Stimulated activated CD4-positive, alpha-beta T cell treated with anti-CD3 and anti-CD28 coated beads, Interleukin-1b, Interleukin-23, amount 100 ng/mL, for 1 hour (primary cell): ENCODE results near the gene IL20.

Source experiments
- DNase-seq, 2 donors: peaks; one replicate each; pipeline ENCODE4 v3.0.0-alpha.2; 2020; ENCODE audit warnings: low read depth in 2 of 2

The IL20 gene

DNA sequence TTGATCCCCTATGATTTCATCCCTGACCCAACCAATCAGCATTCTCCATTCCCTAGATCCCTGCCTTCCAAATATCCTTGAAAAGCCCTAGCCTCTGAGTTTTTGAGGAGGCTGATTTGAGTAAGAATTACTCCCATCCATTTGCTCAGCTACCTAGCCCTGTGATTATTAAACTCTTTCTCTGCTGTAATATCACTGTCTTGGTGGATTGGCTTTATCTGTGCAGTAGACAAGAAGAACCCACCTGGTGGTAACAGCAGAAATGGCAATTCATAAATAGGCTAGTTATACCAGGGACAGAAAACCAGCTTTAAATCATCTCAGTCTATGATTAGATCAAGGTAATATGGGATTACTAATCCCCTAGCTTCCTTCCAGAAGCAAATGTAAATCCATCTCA, 13.0 kb downstream of the IL20 start:
- DNase-seq: no peak

DNA sequence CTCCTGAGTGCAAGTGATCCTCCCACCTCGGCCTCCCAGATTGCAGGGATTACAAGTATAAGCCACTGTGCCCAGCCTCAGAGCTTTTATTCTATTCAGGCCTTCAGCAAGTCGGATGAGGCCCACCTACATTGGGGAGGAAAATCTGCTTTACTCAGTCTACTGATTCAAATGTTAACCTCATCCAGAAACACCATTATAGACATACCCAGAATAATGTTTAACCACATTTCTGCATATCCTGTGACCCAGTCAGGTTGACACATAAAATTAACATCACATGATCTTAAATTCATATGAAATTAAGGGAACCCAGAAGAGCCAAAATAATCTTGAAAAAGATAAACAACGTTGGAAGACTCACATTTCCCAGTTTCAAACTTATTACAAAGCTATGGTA, 14.9 kb downstream of the IL20 start:
- DNase-seq: no peak

DNA sequence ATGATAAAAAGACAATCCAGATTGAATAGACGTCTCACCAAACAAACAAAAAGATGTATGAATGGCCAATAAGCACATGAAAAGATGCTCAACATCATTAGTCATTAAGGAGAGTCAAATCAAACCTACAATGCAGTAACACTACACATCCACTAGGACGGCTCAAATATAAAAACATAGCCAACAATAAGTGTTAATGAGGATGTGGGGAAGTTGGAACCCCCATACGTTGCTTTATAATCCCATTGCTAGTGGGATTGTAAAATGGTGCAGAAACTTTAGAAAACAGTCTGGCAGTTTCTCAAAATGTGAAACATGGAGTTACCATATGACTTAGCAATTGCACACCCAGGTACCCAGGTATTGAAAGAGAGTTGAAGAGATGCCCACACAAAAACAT, 17.1 kb downstream of the IL20 start:
- no peak for DNase-seq

GRCh38 chr1:206883160-206883559, 17.7 kb downstream of the IL20 start:
- DNase-seq: no peak

DNA sequence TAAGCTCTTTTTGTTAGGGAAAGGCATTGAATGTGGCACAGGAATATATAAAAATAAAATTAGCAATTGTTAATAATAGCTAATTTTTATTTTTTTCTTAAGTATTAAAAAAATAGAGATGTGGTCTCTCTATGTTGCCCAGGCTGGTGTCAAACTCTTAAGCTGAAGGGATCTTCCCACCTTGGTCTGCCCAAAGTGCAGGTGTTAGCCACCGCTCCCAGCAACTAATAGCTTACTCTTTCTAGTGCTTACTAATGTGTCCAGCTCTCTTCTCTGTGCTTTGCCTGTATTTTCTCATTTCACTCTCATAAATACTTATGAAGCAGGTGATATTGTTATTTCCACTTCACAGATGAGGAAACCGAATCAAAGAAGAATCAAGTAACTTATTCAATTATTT, 18.5 kb downstream of the IL20 start:
- DNase-seq: no peak

DNA sequence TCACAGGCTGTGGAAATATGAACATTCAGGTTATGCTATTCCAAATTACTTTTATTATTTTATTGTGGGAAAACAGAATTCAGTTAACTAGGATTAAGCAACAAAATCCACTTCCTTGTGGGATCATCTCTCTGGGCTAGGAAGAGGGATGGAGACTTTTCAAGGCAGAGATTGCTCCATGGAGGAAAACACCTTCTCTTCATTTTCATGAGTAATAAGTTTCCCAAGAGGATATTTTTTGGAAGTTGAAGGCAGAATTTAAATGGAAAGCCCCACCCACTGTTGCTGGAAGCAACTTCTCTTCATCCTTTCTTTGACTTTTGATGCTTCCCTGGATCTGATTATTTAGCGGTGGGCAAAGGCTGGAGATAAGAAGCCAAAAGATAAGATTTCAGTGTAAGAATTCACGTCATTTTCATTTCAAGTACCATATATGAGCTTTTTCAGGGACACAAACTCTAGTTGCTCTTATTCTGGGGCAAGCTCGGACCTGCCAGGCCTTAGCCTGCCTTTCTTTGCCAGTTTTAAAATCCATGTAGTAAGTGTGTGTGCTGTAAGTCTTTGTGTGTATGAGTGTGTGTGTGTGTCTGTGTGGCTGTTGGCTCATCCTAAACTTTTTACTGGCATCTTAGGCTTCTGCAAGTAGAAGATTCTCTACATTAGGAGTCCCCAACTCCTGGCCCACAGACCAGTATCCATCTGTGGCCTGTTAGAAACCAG, 20.1 kb downstream of the IL20 start:
- no peak for DNase-seq

- no peak for DNase-seq
These were observed 21.4 kb downstream of the IL20 start for GRCh38 chr1:206886831-206887230.

- no peak for DNase-seq
These were observed 22.3 kb downstream of the IL20 start for GRCh38 chr1:206887701-206888100.

- DNase-seq: no peak
These were observed 25.0 kb downstream of the IL20 start for GRCh38 chr1:206890125-206891060.

DNA sequence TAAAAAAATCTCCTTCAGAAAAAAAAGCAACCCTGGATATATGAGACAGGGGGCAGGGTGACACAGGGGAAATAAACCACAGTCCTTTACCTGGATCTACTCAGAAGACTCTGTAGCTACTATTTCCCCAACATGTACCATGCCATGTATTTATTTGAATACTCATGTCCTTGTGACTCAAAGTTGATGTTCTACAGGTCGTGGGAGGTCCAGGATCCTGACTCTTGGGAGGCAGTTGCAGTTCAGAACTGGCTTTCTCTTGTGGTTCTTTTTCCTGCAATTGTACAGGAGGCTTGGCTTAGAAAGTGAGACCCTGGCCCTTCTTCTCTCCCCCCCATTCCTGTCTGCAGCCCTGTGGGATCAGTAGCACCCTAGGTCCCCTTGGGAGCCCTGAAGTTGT, 26.0 kb downstream of the IL20 start:
- no peak for DNase-seq

- no peak for DNase-seq
These were observed 27.0 kb downstream of the IL20 start for GRCh38 chr1:206892351-206892984.

GRCh38 chr1:206893380-206893779, 28.0 kb downstream of the IL20 start:
- no peak for DNase-seq

- no peak for DNase-seq
These were observed 29.9 kb downstream of the IL20 start for GRCh38 chr1:206895325-206895724.

GRCh38 chr1:206895837-206896242, 30.4 kb downstream of the IL20 start:
- DNase-seq: no peak

- no peak for DNase-seq
These were observed 30.8 kb downstream of the IL20 start for GRCh38 chr1:206896261-206896660.

DNA sequence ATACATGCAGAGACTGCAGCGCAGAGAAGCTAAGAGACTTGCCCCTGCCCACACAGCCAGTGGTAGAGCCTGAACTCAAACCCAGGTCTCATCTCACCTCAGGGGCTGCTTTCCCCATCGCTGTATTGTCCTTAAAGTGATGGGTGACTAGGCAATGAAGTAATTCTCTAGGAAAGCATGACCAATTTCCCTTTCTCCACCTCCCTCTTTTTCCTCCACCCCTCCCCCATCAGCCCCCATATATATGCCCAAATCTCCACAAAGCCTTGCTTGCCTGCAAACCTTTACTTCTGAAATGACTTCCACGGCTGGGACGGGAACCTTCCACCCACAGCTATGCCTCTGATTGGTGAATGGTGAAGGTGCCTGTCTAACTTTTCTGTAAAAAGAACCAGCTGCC, 31.8 kb downstream of the IL20 start, which contains the start of gene IL24:
Gene IL24 (plus strand): TSS at position 269 of the 400 bp plus-strand sequence. CDS start 390 bp downstream, outside the sequence.
- DNase-seq: no peak

DNA sequence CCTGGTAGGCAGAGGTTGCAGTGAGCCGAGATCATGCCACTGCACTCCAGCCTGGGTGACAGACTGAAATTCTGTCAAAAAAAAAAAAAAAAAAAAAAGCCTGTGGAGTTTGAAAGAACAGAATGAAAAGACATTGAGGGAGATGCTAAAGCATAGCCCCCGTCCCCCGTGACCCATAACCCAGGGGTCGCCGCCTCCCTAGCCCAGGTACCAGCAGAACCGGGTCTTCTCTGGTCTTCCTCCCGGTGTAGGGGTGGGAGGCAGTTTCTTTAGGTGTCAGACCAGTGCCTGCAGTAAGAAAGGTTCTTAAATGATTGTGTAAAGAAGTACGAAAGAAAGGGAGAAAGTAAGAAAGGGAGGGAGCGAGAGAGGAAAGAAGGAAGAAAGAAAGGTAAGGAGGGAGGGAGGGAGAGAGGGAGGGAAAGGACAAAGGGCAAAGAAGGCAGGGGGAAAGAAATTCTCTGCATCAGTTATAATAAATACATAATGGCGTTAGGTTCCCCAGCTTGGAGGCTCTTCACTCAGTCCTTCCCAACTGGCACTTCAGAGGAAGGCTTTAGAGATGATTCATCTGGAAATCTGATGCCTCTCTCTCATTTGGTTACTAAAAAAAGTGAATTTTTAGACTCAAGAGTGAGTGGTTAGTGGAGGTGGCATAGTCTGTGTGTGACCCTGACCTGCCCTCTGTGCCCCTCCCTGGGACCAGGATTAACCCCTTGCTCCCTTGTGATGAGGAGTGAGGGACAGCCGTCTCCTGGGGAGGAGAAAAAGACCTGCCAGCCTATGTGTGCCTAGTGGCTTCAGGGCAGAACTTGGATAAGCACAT, 32.9 kb downstream of the IL20 start:
- no peak for DNase-seq

- no peak for DNase-seq
These were observed 33.5 kb downstream of the IL20 start for GRCh38 chr1:206898915-206899431.

- DNase-seq: no peak
These were observed 34.3 kb downstream of the IL20 start for GRCh38 chr1:206899717-206900116.

GRCh38 chr1:206900149-206900548, 34.7 kb downstream of the IL20 start:
- no peak for DNase-seq

DNA sequence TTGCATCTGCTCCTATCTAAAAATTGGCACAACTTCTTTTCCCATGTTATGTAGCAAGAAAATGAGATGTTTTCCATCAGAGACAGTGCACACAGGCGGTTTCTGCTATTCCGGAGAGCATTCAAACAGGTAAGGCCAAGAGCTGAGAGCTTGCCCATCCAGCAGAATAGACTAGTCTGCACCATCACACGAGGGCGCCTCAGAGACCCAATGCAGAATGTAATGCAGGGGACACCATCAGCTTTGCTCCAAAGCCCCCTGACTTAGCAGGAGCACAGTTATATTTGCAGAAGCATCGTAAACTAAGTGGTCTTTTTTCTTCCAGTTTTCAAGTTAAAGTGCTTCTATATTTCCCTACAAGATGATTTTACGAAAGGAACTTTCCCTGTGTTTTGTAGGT, 36.5 kb downstream of the IL20 start:
- DNase-seq: no peak
